Measurements from ENCODE around the gene DRD1. TPM values are rescaled to one million over a fixed set of nuclear protein-coding genes. Genes with fewer than 3 reads are reported as not detected.

DRD1 gene
- total RNA-seq, 2 donors from 2014 or later, result 0.10 TPM; not detected in 1

- Histone ChIP-seq H3K9ac (ENCODE audit: low read depth in 2 of 2, low read length in 2 of 2) (no peak overlapping the region), H3K36me3 (no peaks in the 10 kb centered on the region), H3K27ac (no peak overlapping the region), H3K9me3 (no peaks in the 10 kb centered on the region), H3K27me3 (no peaks in the 10 kb centered on the region), H3K4me3 (no peak overlapping the region), H3K4me1 (no peaks in the 10 kb centered on the region)
- TF ChIP-seq, protein P1, sequence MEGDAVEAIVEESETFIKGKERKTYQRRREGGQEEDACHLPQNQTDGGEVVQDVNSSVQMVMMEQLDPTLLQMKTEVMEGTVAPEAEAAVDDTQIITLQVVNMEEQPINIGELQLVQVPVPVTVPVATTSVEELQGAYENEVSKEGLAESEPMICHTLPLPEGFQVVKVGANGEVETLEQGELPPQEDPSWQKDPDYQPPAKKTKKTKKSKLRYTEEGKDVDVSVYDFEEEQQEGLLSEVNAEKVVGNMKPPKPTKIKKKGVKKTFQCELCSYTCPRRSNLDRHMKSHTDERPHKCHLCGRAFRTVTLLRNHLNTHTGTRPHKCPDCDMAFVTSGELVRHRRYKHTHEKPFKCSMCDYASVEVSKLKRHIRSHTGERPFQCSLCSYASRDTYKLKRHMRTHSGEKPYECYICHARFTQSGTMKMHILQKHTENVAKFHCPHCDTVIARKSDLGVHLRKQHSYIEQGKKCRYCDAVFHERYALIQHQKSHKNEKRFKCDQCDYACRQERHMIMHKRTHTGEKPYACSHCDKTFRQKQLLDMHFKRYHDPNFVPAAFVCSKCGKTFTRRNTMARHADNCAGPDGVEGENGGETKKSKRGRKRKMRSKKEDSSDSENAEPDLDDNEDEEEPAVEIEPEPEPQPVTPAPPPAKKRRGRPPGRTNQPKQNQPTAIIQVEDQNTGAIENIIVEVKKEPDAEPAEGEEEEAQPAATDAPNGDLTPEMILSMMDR (IDR thresholded peaks at IDR 0.05), result no peak
- no peak for DNase-seq
- intact Hi-C loops (cut with DNase I), result no loop called here
These were observed 49.4 kb downstream of the DRD1 start for GRCh38 chr5:175394601-175395000.

GRCh38 chr5:175393897-175394296 lies 50.1 kb downstream of the DRD1 start:
- no peaks in the 10 kb centered on the region for H3K36me3 ChIP-seq
- intact Hi-C loops (cut with DNase I), result no loop called here
- no peaks in the 10 kb centered on the region for H3K4me1 ChIP-seq
- DNase-seq, result no peak
- no peak overlapping the region for H3K9ac ChIP-seq (ENCODE audit: low read depth in 2 of 2, low read length in 2 of 2)
- H3K27me3 ChIP-seq, result no peaks in the 10 kb centered on the region
- no peaks in the 10 kb centered on the region for H3K9me3 ChIP-seq
- TF ChIP-seq, protein P1 (IDR thresholded peaks at IDR 0.05), result no peak
- H3K27ac ChIP-seq, result no peak overlapping the region
- no peak overlapping the region for H3K4me3 ChIP-seq

GRCh38 chr5:175392236-175392635 lies 51.7 kb downstream of the DRD1 start:
- no peaks in the 10 kb centered on the region for H3K36me3 ChIP-seq
- H3K4me3 ChIP-seq, result no peak overlapping the region
- no peak overlapping the region for H3K9ac ChIP-seq (ENCODE audit: low read depth in 2 of 2, low read length in 2 of 2)
- H3K4me1 ChIP-seq, result no peaks in the 10 kb centered on the region
- TF ChIP-seq, protein P1 (IDR thresholded peaks at IDR 0.05), result no peak
- DNase-seq, result no peak
- H3K9me3 ChIP-seq, result no peaks in the 10 kb centered on the region
- H3K27ac ChIP-seq, result no peak overlapping the region
- intact Hi-C loops (cut with DNase I), result no loop called here
- no peaks in the 10 kb centered on the region for H3K27me3 ChIP-seq

GRCh38 chr5:175390352-175391083 lies 53.5 kb downstream of the DRD1 start:
- no peak for DNase-seq
- H3K27me3 ChIP-seq, result no peaks in the 10 kb centered on the region
- no peaks in the 10 kb centered on the region for H3K36me3 ChIP-seq
- H3K4me3 ChIP-seq, result no peak overlapping the region
- TF ChIP-seq, protein P1 (IDR thresholded peaks at IDR 0.05), result no peak
- no peak overlapping the region for H3K27ac ChIP-seq
- no peaks in the 10 kb centered on the region for H3K4me1 ChIP-seq
- intact Hi-C loops (cut with DNase I), result no loop called here
- no peak overlapping the region for H3K9ac ChIP-seq (ENCODE audit: low read depth in 2 of 2, low read length in 2 of 2)
- H3K9me3 ChIP-seq, result no peaks in the 10 kb centered on the region

Other genes with a start within 250 kb of the DRD1 start
- gene SFXN1, start 34.4 kb upstream of the DRD1 start, total RNA-seq, result 10 to 100 TPM; 71.9 to 95.7 TPM
- under 1 TPM; 0.30 to 0.82 TPM for gene HRH2, start 213.9 kb upstream of the DRD1 start, total RNA-seq